GM19238 (cell line): ENCODE results near the gene OSCAR.
"Not testable (repeated sequence)": the region's sequence is repeated elsewhere in the genome, so short reads cannot be mapped to it uniquely, and the experiment has no call there.

Source experiments
- DNase-seq: peaks from one replicate; pipeline ENCODE4 v3.0.0; 2011; ENCODE audit warnings: low spot score; ENCODE audit not compliant: insufficient read length

The OSCAR gene

DNA sequence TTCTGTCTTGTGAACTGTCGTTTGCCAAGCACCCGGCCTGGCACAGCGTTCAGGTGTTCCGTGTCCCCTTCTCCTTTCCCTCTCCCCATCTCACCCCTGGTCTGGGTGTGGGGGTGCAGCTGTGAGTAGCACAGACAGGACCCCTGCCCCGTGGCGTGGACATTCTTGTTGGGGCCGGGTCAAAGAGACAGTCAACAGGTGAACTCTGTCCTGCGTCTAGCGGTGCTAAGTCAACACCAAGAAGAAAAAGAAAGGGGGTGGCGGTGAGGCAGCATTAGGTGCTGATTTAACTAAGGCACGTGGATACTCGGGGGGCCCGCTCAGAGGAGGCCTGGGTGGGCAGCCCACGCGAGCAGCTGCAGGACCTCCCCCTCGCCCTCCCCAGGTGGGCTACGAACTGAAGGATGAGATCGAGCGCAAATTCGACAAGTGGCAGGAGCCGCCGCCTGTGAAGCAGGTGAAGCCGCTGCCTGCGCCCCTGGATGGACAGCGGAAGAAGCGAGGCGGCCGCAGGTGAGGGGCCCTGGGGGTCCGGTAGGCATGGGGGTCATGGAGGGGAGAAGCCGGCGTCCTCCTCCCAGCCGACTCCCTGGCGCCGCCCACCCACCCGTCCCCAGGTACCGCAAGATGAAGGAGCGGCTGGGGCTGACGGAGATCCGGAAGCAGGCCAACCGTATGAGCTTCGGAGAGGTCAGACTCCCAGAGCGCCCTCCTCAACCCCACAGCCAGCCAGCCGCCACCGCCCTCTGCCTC is 27.3 kb upstream of the OSCAR start:
- no peak for DNase-seq

DNA sequence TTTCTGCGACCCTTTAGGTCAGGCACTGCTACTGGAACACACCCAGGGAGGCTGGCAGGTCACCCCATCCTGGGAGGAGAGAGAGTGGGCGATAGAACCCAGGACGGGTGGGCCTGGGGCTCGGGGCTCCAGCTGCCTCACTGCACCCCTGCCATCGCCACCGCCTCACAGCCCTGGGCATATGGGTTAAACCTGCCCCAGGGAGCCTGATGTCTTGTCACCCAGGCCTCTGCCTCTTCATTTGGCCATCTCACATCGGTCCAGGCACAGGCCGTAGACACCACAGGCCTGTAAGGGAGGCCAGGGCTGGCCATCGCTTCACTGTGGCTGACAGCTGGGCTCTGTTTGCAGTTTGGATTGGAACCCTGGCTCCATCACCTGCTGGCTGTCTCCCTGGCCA is 25.1 kb upstream of the OSCAR start:
- DNase-seq, result no peak

DNA sequence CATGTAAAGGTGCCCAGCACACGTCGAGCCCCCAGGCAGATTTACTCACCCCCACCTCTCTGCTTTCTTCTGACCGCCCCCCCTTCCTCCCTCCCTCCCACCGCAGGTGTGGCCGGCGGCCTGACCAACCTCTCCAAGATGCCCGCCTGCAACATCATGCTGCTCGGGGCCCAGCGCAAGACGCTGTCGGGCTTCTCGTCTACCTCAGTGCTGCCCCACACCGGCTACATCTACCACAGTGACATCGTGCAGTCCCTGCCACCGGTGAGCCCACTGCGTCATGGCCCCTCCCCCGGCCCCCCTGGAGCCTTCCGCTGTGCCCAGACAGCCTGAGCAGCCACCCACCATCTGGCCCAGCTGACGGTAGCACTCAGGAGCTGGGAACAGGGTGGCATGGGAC is 23.8 kb upstream of the OSCAR start:
- DNase-seq, result no peak

DNA sequence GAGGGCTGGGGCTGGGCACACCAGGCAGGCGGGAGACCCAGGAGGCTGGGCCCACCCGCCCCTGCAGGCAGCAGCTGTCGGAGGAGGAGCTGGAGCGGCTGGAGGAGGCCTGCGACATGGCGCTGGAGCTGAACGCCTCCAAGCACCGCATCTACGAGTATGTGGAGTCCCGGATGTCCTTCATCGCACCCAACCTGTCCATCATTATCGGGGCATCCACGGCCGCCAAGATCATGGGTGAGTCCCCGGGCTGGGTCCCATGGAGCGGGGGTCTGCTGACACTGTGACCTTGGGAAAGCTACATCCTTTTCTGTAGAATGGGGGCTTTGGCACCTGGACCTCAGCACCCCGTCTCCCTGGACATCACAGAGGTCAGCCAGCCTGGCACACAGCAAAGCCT is 23.1 kb upstream of the OSCAR start:
- no peak for DNase-seq

DNA sequence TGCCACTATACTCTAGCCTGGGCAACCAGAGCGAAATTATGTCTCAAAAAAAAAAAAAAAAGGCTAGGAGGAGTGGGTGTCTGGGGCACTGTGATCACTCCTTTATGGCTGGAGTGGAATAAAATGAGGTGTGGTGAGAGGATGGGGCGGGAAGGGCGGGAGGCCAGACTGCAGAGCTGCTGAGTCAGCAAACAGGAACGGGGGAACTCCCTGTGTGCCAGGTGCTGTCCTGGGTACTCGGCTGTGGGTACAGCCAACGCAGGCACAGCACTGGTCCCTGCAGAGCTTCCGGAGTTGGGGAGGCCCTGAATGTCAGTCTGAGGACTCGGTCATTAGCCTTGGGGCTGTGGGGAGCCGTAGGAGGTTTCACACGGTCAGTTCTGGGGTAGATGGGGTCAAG is 20.7 kb upstream of the OSCAR start:
- DNase-seq, result no peak

DNA sequence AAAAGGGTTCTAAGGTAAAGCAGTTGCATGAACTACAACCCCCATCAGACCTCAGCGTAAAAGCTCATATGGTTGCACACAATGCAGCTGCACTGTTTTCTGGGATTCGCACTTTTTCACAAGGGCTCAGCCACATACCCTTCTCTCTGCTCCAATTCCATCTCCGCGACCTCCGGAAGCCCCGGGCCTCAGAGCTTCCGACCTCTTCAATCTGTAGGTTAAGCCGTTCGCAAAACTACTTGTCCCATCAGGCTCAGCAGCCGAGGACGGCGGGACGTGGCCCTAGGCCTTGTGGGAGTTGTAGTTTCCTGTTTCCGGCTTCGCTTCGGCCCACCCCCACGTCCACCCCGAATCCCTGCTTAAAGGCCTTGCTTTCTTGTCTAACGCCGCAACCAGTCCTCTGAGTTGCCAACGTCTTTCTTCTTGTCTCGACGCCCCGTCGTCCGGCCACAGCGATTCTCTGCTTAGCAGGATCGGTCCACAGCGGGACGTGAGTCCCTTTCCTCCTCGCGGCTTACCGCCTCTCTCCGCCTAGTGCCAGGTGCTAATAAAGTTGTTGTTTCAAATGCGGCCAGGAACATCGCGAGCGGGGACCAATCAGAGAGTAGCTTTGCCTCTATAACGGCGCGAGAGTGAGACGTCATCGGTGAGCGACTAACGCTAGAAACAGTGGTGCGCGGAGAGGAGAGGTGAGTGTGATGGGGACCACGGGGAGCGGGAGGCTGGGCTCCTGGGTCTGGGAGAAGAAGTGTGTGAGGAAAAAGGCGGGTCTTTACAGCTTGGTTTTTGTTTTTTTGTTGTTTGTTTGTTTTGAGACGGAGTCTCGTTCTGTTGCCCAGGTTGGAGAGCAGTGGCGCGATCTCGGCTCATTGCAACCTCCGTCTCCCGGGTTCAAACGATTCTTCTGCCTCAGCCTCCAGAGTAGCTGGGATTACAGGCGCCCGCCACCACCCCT is 14.8 kb upstream of the OSCAR start, which contains the start of the genes PRPF31 and TFPT:
Gene PRPF31 (plus strand): TSS at position 646 of the 955 bp plus-strand sequence. CDS start 2,525 bp downstream, outside the sequence.
Gene TFPT (minus strand): TSS at position 549 of the 955 bp plus-strand sequence. CDS start 388 bp downstream, at position 161.
- peak; percentile 96 for DNase-seq

DNA sequence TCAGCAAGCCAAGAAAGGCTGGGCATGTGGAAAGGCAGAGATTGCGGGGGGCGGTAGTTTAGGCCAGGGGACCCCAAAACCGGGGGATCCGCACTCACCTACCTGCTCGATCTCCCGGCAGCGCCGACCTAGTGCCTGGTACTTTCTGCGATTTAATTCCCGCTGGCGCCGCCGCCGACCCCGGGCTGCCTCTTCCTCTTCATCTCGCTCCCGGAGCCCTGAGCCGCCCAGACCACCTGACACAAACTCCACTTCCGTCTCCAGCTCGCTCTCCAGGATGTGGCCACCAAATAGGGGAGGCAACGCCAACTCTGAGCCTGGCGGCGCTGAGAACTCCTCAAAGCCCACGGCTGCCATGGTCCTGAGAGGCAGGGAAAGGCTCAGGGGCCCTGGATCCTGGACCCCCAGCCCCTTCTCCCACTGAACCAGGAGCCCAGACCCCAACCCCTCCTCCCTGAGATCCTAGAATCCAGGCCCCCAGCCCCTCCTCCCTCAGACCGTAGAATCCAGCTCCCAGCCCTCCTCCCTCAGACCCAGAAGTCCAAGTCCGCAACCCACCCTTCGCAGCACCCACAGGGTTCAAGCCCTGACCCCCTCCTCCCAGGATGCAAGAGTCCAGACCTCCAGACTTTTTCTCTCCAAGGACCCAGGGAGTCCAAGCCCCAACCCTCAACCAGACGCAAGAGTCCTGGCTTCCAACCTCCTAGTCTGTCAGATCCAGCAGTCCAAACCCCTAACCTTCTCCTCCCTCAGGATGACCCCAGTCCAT is 13.9 kb upstream of the OSCAR start:
- DNase-seq, result peak; percentile 73

DNA sequence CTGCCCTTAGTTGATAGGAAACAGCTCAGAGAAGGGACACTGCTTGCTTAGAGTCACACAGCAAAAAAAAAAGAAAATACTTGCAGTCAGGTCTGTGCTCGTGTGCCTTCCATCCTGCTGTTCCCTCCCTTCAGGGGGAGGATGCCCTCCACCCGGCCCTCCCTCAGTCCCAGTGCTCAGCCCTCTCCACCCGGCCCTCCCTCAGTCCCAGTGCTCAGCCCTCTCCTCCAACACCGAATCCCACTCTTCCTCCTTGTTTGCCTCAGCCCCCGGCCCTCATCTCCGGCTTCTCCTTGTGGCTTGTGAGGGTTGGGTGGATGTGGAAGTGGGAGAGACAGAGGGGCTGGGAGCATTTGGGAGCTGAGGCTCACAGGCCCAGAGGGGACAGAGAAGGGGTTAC is 9.0 kb upstream of the OSCAR start:
- DNase-seq, result no peak

DNA sequence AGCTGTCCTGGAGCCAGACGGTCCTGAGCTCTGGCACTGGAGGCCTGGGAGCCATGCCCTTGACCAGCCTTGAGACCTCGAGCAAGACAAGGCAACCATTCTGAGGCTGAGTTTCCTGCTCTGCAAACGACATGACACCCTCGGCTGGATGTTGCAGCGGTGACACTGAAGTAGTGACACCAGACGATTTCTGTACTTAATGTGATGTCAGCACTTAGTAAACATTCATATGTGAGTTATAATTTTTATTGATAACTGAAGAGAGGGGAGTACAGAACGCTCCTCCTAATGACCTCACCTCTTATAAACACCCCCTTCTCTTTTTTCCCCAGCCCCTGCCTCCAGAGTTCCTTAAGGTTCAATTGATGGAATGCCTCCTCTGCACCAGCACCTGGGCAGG is 7.9 kb upstream of the OSCAR start:
- no peak for DNase-seq

DNA sequence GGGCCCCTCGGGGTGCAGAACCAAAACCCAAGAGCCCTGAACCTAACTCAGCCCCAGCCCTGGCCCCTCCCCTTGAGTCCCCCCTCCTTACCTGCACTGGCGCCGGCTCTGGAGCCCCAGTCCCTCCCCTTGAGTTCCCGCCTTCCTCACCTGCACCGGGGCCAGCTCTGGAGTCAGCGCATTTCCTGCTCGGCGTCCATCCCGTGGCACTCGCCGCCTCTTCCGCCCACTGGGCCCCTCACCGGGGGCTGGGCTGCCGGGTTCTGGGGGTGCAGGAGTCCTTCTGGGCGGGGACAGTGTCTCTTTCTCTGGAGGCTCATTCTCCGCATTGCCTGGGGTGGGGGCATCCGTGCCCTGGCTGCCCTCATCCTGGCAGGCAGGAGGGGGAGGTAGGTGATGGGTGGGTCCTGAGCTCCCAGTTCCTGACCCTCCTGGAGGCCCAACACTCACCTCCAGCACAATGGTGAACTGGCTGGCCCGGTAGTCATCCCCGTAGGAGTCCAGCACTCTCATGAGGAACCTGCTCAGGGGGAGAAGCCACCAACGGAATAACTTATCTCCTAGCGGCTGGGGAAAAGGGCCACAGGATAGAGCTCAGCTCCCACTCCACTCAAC is 7.4 kb upstream of the OSCAR start:
- no peak for DNase-seq

DNA sequence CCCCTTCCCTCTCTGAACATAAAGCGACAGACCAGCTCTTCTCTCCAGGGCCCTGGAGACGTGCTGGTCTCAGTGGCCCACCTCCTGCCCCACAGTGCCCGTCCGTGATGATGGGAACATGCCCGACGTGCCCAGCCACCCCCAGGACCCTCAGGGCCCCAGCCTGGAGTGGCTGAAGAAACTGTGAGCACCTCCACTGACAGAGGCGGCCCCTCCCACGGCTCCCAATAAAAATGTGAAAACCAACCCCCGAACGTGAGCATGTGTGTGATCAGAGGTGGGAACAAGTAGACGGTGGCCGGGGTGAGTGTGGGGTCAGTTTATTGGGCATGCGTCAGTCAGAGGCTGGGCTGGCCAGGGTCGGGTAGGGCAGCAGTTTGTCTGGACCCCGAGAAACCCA is 6.1 kb upstream of the OSCAR start:
- DNase-seq, result no peak

DNA sequence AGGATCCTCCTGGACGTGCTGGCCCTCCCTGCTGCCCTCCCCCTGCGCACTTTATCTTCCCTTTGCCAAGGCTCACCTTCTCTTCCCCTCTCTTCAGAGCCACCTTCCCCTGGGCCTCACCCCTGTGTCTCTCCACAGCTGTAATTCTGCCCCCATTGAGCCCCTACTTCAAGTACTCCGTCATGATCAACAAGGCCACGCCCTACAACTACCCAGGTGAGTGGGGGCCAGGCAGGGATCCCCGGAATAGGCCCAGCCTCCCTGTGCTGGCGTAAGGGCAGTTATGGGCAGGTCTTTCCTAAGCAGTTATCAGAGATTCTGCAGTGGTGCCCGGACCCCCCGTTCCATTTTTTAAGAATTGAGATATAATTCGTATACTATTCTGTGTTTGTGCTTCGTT is 5.2 kb upstream of the OSCAR start:
- DNase-seq, result no peak

DNA sequence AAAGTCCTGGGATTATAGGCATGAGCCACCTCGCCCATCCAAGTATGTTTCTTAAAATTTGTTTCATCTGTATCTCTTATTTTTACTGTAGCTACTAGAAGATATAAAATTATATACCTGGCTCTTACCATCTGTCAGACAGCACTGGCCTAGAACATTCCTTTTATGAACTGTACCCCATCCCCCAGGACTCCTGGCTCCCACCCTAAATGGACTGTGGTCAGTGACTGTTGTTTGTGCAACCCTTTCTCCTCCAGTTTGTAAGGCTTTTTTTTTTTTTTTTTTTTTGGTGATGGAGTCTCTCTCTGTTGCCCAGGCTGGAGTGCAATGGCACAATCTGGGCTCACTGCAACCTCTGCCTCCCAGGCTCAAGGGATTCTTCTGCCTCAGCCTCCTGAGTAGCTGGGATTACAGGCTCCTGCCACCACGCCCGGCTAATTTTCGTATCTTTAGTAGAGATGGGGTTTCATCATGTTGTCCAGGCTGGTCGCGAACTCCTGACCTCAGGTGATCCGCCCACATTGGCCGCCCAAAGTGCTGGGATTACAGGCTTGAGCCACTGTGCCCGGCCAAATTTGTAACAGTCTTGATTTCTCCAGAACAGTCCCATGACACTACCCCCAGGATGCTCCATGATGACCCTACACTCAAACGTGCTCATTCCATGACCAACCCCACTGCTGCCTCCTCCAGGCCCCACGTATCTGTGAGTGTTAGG is 4.6 kb upstream of the OSCAR start:
- no peak for DNase-seq

DNA sequence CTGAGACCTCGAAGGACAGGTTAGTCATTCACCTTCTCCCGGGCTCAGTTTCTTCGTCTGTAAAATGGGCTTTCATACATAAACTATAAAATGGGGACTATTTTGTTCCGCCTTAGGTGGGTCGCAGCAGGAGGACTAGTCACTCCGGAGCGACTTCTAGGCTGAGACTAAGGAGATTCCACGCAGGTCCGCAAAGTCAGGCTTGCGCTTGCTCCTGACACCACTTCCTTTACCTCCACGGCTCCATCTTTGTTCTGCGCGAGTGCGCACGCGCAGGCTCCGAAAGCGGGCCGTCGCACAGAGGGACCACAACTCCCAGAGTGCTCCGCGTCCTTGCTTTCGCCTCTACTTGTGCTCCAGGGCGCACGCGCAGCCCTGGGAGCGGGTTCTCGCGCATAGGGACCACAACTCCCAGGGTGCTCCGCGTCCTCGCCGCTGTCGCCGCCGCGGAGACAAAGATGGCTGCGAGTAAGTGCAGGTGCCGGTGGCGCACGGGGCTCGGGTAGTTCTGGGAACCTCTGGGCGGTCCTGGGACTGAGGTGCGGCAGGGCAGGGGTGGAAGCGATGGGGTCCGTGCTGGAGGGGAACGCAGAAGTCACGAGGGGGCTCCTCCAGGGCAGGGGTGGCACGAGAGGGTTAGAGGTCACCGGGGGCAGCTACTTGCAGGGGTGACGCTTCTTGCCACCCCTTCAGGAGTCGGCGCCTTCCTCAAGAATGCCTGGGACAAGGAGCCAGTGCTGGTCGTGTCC is 2.0 kb upstream of the OSCAR start, which contains the start of gene NDUFA3:
Gene NDUFA3 (plus strand): TSS at position 435 of the 749 bp plus-strand sequence. CDS start 24 bp downstream, at position 459.
- DNase-seq, result peak; percentile 100

DNA sequence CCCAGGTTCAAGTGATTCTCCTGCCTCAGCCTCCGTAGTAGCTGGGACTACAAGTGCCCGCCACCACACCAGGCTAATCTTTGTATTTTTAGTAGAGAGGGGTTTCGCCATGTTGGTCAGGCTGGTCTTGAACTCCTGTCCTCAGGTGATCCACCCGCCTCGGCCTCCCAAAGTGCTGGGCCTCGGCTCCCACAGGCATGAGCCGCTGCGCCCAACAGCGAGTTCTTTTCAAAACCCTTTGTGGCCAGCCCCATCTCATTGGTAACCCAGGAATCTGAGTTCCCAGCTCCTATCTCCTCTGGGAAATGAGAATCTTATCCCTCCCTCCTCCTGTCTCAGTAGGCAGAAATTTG is 724 bp downstream of the OSCAR start:
- DNase-seq, result not testable (repeated sequence)

DNA sequence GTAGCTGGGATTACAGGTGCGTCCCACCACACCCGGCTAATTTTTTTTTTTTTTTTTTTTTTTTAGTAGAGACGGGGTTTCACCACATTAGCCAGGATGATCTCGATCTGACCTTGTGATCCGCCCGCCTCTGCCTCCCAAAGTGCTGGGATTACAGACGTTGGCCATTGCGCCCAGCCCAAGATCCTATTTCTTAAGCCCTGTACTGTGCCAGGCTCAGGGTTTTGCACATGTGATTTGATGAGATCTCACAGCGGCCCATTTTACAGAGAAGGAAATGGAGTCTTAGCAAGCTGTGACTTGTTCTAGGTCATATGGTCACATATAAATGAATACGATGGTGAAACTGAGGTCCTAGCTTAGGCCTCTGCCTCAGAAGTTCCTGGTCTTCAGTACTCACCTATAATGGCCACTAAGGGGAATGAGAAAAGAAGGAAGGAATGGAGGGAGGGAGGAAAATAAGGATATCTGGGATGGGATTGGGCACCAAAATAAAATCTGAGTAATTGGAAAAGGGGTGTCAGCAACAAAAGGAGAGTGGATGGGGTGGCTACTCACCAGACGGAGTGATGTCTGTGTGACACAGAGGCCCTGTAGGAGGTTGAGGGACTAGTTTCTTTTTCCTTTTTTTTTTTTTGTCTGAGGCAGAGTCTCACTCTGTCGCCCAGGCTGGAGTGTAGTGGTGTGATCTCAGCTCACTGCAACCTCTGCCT is 1.3 kb downstream of the OSCAR start:
- no peak for DNase-seq

DNA sequence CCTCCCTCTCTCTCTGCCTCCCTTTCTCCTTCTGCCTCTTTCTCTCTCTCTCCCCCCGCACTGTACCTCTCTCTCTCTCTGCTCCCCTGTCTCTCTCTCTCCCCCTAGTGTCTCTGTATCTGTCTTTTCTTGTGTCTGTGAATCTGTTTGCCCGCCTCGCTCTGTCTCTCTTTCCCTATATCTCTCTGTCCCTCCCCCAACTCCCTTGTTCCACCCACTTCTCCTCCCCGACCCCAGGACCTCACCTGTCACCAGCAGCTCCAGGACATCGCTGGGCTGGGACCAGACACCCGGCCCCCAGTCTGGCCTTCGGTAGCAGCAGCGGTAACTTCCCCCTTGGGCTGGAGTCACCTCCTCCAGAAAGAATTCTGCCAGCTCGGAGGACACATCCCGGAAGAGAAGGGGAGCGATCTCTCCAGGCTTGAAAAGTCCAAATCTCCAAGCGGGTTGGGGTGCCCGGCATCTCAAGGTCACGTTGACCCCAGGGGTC is 3.9 kb downstream of the OSCAR start:
- DNase-seq, result no peak

DNA sequence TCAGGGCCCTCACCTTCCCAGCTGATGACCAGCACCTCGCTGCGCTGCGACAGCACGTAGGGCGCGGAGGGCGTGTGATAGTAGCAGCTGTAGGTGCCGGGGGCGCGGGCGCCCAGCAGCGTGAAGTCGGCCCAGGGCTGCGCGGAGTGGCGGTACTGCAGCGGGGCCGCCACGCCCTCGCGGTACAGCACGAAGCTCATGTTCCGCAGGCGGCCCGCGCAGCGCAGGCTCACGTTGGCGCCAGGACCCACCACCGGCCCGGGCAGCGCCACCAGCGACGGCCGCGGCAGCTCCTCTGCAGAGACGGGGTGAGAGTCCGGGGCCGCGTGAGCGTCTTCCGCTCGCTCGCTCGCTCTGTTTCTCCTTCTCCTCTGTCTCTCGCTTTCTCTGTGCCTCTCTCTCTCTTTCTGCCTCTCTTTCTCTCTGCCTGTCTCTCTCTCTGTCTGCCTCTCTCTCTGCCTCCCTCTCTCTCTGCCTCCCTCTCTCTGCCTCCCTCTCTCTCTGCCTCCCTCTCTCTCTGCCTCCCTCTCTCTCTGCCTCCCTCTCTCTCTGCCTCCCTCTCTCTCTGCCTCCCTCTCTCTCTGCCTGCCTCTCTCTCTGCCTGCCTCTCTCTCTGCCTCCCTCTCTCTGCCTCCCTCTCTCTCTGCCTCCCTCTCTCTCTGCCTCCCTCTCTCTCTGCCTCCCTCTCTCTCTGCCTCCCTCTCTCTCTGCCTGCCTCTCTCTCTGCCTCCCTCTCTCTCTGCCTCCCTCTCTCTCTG is 4.6 kb downstream of the OSCAR start:
- not testable (repeated sequence) for DNase-seq
